Activated T-cell treated with anti-CD3 and anti-CD28 coated beads, Interleukin-2, amount 50 U/mL, for 72 hours (primary cell): Measurements from ENCODE around the gene CYSRT1. TPM values are rescaled to one million over a fixed set of nuclear protein-coding genes. Genes with fewer than 3 reads are reported as not detected.
"Not testable (repeated sequence)": the region's sequence is repeated elsewhere in the genome, so short reads cannot be mapped to it uniquely, and the experiment has no call there.

Experiments used
- ATAC-seq, 2 donors: fragments of 150-1000 bp; cut with Tn5 transposase; replicated peaks in 1 of 2; 2 replicates each; pipeline ENCODE4 v1.10.0; 2021; ENCODE audit warnings: moderate library complexity in 2 of 2, mild to moderate bottlenecking in 1 of 2
- DNase-seq, 2 donors: peaks; one replicate each; pipeline ENCODE4 v3.0.0; 2021 to 2022; ENCODE audit warnings: mixed read lengths in 1 of 2
- H3K27ac Mint-ChIP-seq: one replicate; pipeline ENCODE4 v1.8.0; 2022; ENCODE audit warnings: mild to moderate bottlenecking, moderate library complexity, mixed read lengths
- H3K27me3 Mint-ChIP-seq: one replicate; pipeline ENCODE4 v1.8.0; 2022; ENCODE audit warnings: low read depth, mixed read lengths
- H3K36me3 Mint-ChIP-seq, 2 donors: one replicate each; pipeline ENCODE4 v1.8.0; 2022; ENCODE audit warnings: mixed read lengths in 2 of 2, mild to moderate bottlenecking in 1 of 2; ENCODE audit not compliant: insufficient read depth in 2 of 2
- H3K4me1 Mint-ChIP-seq: one replicate; pipeline ENCODE4 v1.8.0; 2022; ENCODE audit warnings: low read depth, mixed read lengths
- H3K4me3 Mint-ChIP-seq, 2 donors: one replicate each; pipeline ENCODE4 v1.8.0; 2022; ENCODE audit warnings: mild to moderate bottlenecking in 2 of 2, mixed read lengths in 2 of 2, moderate library complexity in 2 of 2
- H3K9me3 Mint-ChIP-seq, 2 donors: one replicate each; pipeline ENCODE4 v1.8.0; 2022; ENCODE audit warnings: mixed read lengths in 2 of 2
- total RNA-seq, 2 donors: library from RNA; stranded (reverse); gene quantifications; one replicate each; pipeline ENCODE4 v1.2.3, GENCODE V29; 2022

The CYSRT1 gene
- total RNA-seq, 2 donors from 2014 or later: 1.0 to 2.0 TPM

DNA sequence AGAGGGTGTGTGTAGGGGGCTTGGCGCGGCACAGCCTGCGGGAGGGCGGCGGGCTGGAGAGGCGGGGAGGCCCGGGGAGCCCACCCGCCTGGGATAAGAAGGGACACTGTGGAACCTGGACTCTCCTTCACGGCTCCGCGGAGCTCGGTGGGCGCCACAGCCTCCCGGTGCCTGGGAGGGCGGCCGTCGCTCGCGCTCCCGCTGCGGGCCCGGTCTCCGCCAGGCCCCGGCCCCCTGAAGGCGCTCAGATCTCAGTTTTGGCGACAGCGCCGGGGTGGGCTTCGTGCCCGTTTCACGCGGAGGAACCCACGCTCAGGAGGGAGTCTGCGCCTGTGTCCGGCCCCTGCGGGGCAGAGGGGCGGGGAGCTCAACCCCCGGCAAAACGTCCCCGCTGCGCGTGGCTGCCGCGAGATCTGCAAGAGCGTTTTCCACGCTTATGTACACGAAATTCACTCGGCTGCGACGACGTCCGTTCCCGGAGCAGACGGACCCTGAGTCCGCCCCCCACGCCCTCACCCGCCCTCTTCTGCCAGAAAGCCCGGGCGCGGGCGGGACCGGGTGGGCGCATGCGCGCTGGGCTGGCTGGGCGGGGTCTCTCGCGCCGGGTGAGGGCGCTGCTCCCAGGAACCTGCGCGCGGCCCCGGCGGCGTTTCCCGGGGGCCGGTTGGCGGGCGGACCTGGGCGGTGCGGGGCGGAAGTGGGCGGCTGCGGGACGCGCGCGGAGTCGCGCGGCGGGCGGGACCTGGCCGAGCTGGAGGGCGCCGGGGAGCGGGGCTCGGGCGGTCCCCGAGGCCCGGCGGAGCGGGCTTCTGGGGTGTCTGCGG is 29.9 kb downstream of the CYSRT1 start, which contains the start of gene NELFB:
Gene NELFB (plus strand): TSS at position 704 of the 824 bp plus-strand sequence.
- peaks cover 0 to 3% of the 10 kb centered on the region in 2 donors for H3K36me3 Mint-ChIP-seq
- ATAC-seq: peak; percentile 91 to 93

DNA sequence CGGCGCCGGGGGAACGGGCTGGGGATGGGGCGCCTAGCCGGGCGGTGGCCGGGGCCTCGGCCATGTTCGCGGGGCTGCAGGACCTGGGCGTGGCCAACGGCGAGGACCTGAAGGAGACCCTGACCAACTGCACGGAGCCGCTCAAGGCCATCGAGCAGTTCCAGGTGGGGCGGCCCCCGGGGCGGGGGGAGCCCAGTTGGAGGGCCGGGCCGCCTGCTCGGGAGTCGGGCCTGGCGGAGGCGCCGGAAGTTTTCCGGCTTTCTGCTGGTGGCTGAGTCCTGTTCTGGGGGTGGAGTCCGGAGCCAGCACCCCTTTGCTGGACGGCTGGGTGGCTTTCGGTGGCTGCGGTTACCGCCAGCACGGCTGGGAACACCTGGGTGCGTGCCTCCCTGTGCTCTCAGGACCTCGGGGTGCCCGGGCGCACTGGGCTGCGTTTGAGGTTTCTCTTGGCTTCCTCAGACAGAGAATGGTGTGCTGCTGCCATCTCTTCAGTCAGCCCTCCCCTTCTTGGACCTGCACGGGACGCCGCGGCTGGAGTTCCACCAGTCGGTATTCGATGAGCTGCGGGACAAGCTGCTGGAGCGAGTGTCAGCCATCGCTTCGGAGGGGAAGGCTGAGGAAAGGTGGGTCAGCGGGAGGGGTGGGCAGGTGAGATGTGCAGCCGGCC is 30.6 kb downstream of the CYSRT1 start:
- no peaks in the 10 kb centered on the region for H3K9me3 Mint-ChIP-seq
- H3K27me3 Mint-ChIP-seq: no peaks in the 10 kb centered on the region
- H3K4me1 Mint-ChIP-seq: peaks cover 14% of the 10 kb centered on the region
- peak overlapping the region; percentile 83 to 87 for H3K4me3 Mint-ChIP-seq
- H3K36me3 Mint-ChIP-seq: peaks cover 0 to 3% of the 10 kb centered on the region in 2 donors
- peak overlapping the region; percentile 42 for H3K27ac Mint-ChIP-seq
- ATAC-seq (peak in 1 of 2 donors; percentile 53), DNase-seq (no peak)

More for the DNA sequence above, 29.9 kb downstream of the CYSRT1 start, which contains the start of gene NELFB:
- peak; percentile 96 to 99 for DNase-seq
- Mint-ChIP-seq H3K27me3 (no peaks in the 10 kb centered on the region), H3K27ac (peak within 1 kb of the TSS; percentile 42), H3K9me3 (no peaks in the 10 kb centered on the region), H3K4me1 (peaks cover 14% of the 10 kb centered on the region), H3K4me3 (peak within 1 kb of the TSS; percentile 89 to 93)

DNA sequence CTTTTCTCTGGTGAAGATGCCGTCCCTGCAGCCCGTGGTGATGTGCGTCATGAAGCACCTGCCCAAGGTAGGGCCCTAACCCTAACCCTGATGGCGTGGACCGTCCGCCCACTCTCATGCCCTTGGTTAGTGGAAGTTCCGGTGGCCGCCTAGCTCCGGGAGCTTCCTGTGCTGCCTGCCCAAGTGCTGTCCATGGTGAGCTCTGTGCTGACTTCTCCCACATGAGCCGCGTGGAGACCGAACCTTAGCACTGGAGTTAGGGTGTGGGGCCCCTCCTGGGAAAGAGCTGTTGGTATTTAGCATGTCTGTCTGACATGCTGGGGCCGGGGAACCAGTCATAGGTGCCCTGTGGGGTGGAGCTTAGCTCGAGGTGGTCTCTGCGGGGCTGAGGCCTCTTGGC is 31.4 kb downstream of the CYSRT1 start:
- no peak overlapping the region for H3K27ac Mint-ChIP-seq
- no peaks in the 10 kb centered on the region for H3K9me3 Mint-ChIP-seq
- peaks cover 14% of the 10 kb centered on the region for H3K4me1 Mint-ChIP-seq
- H3K27me3 Mint-ChIP-seq: no peaks in the 10 kb centered on the region
- peaks cover 0 to 3% of the 10 kb centered on the region in 2 donors for H3K36me3 Mint-ChIP-seq
- DNase-seq (no peak), ATAC-seq (no peak)
- peak overlapping the region; percentile 83 to 87 for H3K4me3 Mint-ChIP-seq

DNA sequence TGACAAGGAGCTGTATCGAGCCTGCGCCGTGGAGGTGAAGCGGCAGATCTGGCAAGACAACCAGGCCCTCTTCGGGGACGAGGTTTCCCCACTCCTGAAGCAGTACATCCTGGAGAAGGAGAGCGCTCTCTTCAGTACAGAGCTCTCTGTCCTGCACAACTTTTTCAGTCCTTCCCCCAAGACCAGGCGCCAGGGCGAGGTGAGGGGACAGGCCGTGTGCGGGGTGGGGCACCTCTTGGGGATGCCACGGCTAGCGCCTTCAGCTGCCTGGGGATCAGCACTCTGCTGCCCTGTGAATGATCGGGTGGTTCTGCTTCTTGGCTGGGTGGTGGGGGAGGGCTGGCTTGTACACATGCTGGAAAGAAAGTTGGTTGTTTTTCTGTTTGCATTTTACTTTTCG is 31.9 kb downstream of the CYSRT1 start:
- Mint-ChIP-seq H3K4me1 (peaks cover 14% of the 10 kb centered on the region), H3K36me3 (peaks cover 0 to 7% of the 10 kb centered on the region in 2 donors), H3K27ac (no peak overlapping the region)

DNA sequence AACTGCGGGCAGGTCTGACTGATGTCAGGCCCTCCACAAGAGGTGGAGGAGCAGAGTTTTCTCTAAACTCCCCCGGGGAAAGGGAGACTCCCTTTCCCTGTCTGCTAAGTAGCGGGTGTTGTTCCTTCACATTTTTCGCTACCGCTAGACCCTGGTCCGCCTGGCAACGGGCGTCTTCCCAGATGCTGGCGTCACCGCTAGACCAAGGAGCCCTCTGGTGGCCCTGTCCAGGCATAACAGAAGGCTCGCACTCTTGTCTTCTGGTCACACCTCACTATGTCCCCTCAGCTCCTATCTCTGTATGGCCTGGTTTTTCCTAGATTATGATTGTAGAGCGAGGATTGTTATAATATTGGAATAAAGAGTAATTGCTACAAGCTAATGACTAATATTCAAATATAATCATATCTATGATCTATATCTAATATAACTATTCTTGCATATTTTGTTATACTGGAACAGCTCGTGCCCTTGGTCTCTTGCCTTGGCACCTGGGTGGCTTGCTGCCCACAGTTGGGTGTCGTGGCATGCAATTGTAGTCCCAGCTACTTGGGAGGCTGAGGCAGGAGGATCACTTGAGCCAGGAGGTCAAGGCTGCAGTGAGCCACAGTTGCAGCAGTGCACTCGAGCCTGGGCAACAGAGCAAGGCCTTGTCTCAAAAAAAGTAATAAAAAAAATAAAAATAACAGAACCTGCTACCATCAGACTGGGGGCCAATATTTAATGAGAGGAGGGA is 37.4 kb downstream of the CYSRT1 start:
- H3K36me3 Mint-ChIP-seq, DNase-seq, H3K4me1 Mint-ChIP-seq, H3K4me3 Mint-ChIP-seq, H3K9me3 Mint-ChIP-seq, H3K27ac Mint-ChIP-seq, ATAC-seq, H3K27me3 Mint-ChIP-seq: not testable (repeated sequence)

More for the DNA sequence above, 31.9 kb downstream of the CYSRT1 start:
- peak overlapping the region; percentile 83 to 87 for H3K4me3 Mint-ChIP-seq
- ATAC-seq (no peak), DNase-seq (no peak)
- no peaks in the 10 kb centered on the region for H3K9me3 Mint-ChIP-seq
- no peaks in the 10 kb centered on the region for H3K27me3 Mint-ChIP-seq

DNA sequence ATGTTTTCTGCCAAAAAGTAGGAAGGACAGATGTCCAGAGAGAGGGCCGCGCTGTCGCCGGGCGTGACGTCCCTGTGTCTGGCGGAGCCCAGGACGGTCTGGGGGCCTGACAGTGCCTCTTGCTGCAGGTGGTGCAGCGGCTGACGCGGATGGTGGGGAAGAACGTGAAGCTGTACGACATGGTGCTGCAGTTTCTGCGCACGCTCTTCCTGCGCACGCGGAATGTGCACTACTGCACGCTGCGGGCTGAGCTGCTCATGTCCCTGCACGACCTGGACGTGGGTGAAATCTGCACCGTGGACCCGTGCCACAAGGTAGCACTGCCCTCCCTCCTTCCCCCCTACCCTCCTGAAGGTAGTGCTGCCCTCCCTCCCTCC is 37.9 kb downstream of the CYSRT1 start:
- Mint-ChIP-seq H3K36me3 (peaks cover 0 to 5% of the 10 kb centered on the region in 2 donors), H3K4me1 (no peaks in the 10 kb centered on the region), H3K27ac (no peak overlapping the region), H3K4me3 (no peak overlapping the region), H3K9me3 (no peaks in the 10 kb centered on the region), H3K27me3 (no peaks in the 10 kb centered on the region)
- no peak for ATAC-seq
- no peak for DNase-seq

DNA sequence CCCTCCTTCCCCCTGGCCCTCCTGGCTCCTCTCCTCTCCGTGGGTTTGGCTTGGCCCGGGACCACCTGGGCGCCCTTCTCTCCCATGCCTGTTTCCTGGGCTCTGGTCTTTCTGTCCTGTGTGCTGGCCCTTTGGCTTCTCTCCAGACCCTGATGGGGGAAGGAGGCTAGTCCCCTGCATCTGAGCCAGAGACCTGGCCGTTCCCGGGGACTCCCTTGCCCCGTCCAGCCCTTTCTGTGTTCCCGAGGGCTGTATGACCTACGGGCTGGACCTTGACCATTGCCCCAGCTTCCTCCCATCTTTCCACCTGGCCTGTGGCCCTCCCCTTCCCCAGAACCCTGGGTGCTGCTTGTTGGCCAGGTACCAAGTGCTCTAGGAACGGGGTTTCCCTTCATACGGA is 38.5 kb downstream of the CYSRT1 start:
- no peaks in the 10 kb centered on the region for H3K4me1 Mint-ChIP-seq
- DNase-seq (no peak), ATAC-seq (no peak)
- no peaks in the 10 kb centered on the region for H3K27me3 Mint-ChIP-seq
- H3K4me3 Mint-ChIP-seq: no peak overlapping the region
- H3K36me3 Mint-ChIP-seq: peaks cover 0 to 5% of the 10 kb centered on the region in 2 donors
- no peaks in the 10 kb centered on the region for H3K9me3 Mint-ChIP-seq
- no peak overlapping the region for H3K27ac Mint-ChIP-seq

DNA sequence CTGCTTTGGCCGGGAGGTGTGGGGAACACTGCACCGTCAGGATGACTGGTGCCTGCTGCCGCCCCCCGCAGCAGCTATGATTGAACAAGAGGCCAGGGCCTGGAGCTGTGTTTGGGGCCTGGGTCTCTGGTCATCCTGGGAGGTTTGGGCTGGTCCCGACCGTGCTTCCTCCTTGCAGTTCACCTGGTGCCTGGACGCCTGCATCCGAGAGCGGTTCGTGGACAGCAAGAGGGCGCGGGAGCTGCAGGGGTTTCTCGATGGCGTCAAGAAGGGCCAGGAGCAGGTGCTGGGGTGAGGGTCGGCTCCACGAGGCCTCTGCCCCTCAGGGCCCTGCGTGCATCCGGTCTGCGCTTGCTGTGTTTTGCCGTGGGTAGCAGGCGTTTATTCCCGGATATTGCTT is 39.1 kb downstream of the CYSRT1 start:
- Mint-ChIP-seq H3K4me1 (no peaks in the 10 kb centered on the region), H3K27ac (no peak overlapping the region), H3K36me3 (peaks cover 2 to 5% of the 10 kb centered on the region in 2 donors), H3K4me3 (no peak overlapping the region), H3K9me3 (no peaks in the 10 kb centered on the region), H3K27me3 (no peaks in the 10 kb centered on the region)
- no peak for DNase-seq
- no peak for ATAC-seq

DNA sequence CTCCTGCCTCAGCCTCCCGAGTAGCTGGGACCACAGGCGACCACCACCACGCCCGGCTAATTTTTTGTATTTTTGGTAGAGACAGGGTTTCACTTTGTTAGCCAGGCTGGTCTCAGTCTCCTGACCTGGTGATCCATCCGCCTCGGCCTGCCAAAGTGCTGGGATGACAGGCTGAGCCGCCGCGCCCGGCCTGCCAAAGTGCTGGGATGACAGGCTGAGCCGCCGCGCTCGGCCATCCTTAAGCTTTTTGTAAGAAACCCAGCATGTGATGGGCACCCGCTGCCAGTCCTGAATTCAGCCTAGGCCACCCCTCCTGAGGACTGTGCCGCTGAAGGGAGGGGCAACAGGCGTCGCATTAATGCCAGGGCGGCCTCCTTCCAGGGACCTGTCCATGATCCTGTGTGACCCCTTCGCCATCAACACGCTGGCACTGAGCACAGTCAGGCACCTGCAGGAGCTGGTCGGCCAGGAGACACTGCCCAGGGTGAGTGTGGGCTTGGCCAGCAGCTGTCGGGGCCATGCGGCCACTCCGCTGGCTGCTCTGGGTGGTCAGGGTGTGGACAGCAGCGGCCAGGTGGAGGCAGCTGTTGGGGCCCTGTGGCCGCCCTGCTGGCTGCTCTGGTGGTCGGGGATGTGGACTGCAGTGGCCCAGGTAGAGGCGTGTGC is 40.7 kb downstream of the CYSRT1 start:
- H3K4me1 Mint-ChIP-seq: peaks cover 11% of the 10 kb centered on the region
- peaks cover 2 to 11% of the 10 kb centered on the region in 2 donors for H3K36me3 Mint-ChIP-seq
- no peaks in the 10 kb centered on the region for H3K27me3 Mint-ChIP-seq
- no peaks in the 10 kb centered on the region for H3K9me3 Mint-ChIP-seq
- H3K27ac Mint-ChIP-seq: no peak overlapping the region
- no peak for ATAC-seq
- no peak for DNase-seq
- H3K4me3 Mint-ChIP-seq: no peak overlapping the region

DNA sequence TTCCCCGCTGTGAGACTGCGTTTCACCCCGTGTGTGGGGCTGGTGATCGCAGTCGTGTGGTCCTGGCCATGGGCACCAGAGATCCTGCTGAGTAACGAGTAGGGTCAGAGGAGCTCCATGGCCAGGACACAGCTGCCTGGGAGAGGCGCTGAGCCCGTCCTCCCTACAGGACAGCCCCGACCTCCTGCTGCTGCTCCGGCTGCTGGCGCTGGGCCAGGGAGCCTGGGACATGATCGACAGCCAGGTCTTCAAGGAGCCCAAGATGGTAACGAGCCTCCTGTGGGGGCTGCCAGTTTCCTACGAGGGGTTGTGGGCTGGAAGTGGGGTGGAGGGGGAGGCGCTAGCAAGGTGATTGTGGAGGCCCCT is 41.2 kb downstream of the CYSRT1 start:
- Mint-ChIP-seq H3K9me3 (no peaks in the 10 kb centered on the region), H3K36me3 (peaks cover 2 to 11% of the 10 kb centered on the region in 2 donors), H3K27me3 (no peaks in the 10 kb centered on the region), H3K27ac (no peak overlapping the region), H3K4me3 (no peak overlapping the region), H3K4me1 (peaks cover 13% of the 10 kb centered on the region)
- DNase-seq (no peak), ATAC-seq (no peak)

DNA sequence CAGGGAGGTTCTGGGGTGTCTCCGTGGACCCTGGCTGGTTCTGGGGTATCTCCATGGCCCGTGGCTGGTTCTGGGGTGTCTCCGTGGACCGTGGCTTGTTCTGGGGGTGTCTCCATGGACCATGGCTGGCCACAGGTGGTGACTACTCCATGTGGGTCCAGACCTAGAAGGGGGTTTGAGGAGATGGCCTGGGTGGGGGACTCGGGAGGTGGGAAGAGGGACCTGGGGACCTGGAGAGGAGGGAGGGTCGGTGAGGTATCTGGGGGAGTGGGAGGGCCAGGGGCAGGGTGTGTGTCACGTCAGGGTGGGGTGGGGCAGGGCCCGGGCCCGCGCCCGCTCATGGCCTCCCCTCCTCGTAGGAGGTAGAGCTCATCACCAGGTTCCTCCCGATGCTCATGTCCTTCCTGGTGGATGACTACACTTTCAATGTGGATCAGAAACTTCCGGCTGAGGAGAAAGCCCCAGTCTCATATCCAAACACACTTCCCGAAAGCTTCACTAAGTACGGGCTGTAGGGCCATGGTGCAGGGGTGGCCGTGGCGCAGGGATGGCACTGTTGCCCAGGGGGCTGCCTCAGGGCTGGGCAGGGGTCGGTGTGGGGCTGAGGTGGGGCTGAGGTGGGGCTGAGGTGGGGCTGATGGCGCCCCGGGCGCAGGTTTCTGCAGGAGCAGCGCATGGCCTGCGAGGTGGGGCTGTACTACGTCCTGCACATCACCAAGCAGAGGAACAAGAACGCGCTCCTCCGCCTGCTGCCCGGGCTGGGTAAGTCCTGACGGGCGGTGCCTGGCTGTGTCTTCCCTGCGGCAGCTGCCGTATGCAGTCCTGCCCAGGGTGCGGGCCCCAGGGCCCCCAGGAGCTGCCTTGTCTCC is 41.8 kb downstream of the CYSRT1 start:
- ATAC-seq (no peak), DNase-seq (no peak)
- Mint-ChIP-seq H3K4me1 (peaks cover 19% of the 10 kb centered on the region), H3K36me3 (peaks cover 2 to 8% of the 10 kb centered on the region in 2 donors), H3K27ac (no peak overlapping the region), H3K9me3 (no peaks in the 10 kb centered on the region), H3K4me3 (no peak overlapping the region), H3K27me3 (no peaks in the 10 kb centered on the region)

DNA sequence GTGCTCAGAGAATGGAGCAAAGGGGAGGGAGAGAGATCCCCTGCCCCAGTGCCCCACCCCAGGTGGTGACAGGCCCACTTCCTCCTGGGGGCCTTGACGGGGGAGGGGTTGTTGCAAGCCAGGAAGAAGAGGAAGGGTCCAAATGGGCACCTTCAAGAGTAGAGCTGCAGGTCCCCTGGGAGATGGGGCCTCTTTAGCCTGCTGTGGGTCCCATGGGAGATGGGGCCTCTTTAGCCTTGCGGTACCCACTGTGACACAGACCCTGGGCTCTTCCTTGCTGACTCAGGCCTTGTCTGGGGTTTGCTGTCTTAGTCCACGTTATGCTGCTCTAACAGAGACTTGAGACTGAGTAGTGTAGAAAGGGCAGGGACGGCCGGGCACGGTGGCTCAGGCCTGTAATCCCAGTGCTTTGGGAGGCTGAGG is 43.0 kb downstream of the CYSRT1 start:
- Mint-ChIP-seq H3K27ac (no peak overlapping the region), H3K36me3 (peaks cover 2 to 6% of the 10 kb centered on the region in 2 donors), H3K4me1 (peaks cover 19% of the 10 kb centered on the region), H3K4me3 (no peak overlapping the region), H3K9me3 (no peaks in the 10 kb centered on the region), H3K27me3 (no peaks in the 10 kb centered on the region)
- DNase-seq (no peak), ATAC-seq (no peak)
